HG03103 (cell line): ENCODE results near the gene ITLN1.
"Not testable (repeated sequence)": the region's sequence is repeated elsewhere in the genome, so short reads cannot be mapped to it uniquely, and the experiment has no call there.

Experiments
- ATAC-seq: cut with Tn5 transposase; IDR thresholded peaks from one replicate; pipeline ENCODE4 v1.9.1; 2021; ENCODE audit warnings: low read depth; ENCODE audit not compliant: unreplicated experiment

Gene ITLN1

DNA sequence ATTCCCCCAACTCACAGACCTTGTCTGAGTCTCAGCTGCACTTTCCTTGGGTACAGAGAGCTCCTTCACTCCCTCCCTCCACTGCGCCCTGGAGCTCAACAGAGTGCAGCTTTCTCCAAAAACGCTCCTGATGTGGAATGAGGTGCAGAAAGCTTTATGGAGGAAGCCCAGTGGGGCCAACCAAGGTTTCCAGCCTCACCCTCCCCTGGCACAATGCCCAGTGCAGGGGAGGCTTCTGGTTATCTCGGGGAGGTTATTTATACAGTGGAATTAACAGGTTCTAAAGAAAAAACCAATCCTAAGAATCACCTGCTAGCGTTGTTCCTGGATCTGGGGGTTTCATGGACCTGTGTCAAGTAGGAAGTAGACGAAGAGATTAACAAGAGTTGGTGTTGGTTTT is at the start of gene ITLN1:
Gene ITLN1, minus strand, starts transcription at position 139 of the 400 bp plus-strand sequence. CDS start 303 bp downstream, outside the sequence.
- no peak for ATAC-seq

DNA sequence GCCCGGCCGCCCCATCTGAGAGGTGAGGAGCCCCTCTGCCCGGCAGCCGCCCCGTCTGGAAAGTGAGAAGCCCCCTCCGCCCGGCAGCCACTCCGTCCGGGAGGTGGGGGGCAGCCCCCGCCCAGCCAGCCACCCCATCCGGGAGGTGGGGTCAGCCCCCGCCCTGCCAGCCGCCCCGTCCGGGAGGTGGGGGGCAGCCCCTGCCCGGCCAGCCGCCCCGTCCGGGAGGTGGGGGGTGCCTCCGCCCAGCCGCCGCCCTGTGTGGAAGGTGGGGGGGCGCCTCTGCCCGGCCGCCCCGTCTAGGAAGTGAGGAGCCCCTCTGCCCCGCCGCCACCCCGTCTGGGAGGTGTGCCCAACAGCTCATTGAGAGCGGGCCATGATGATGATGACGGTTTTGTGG is 48.3 kb upstream of the ITLN1 start:
- ATAC-seq = not testable (repeated sequence)

DNA sequence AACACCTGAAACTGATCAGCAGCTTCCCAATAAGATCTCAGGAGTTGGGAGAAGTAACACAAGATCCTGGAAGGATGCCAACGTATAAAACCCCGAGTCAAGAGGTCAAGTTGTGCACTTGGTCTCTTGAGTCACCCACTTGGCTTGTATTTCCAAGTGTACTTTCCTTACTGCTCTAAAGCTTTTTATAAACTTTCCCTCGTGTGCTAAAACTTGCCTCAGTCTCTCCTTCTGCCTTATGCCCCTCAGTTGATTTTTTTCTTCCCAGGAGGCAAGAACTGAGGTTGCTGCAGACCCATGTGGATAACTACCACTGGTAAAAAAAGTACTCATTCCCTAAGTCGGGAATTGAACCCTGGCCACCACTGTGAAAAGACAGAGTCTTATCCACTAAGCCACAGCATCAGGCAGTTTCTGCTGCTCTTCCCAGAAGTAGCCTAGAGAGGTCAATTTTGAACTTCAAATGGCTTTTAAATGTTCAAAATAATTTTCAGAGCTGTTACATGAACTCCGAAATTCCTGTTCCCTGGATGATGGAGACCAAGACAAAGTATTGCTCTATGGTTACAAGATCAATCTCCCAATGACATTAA is 40.8 kb upstream of the ITLN1 start:
- no peak for ATAC-seq

DNA sequence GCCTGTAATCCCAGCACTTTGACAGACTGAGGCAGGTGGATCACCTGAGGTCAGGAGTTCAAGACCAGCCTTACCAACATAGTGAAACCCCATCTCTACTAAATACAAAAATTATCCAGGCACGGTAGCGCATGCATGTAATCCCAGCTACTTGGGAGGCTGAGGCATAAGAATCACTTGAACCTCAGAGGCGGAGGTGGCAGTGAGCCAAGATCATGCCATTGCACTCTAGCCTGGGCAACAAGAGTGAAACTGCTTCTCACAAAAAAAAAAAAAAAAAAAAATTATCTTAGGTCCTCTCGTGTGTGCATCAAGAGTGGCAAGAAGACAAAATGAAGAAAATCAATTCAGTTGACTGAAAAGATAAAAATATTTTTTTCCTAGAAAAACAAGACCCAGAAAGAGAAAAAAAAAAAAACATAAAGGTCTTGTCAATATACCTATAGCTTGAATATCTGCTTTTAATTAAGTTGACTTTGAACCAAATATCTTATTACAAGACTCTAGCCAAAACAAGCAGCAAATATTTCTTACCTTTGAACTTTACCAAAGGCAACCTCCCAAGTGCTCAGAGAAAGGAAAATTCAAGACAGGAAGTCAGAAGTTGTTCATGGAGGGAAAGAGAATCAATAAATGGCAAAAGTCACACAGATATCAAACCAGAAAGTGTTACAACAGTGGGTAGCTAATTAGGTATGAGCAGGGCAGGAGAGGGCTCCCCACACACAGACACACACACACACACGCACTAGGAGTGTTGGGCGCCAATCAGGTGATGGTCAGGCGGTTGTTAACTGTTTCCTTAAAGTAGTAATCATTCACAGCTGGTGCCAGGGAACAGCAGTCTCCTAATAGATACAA is 40.0 kb upstream of the ITLN1 start:
- ATAC-seq = no peak

DNA sequence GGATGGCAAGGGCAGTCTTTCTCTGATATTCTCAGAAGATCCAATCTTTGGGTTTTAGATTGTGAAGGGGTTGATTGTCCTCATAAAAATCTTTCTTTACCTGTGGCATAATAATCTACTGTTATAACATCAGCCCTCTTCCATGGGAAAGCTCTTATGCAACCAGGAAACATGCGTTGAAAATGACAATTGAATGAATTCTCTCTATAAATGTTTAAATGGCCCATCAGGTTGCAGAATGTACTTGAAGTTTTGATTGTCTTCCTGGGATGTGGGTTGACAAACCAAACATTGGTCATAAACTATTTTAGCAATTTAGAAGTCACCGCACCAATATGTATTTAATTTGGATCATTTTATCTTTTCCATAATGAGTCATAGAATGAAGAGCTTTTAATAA is 31.7 kb upstream of the ITLN1 start:
- ATAC-seq = no peak

DNA sequence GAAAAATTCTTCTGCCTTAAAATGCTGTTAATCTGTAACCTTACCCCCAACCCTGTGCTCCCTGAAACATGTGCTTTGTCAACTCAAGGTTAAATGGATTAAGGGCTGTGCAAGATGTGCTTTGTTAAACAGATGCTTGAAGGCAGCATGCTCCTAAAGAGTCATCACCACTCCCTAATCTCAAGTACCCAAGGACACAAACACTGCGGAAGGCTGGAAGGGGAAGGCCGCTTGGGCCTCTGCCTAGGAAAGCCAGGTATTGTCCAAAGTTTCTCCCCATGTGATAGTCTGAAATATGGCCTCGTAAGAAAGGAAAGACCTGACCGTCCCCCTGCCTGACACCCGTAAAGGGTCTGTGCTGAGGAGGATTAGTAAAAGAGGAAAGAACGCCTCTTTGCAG is 28.2 kb upstream of the ITLN1 start:
- ATAC-seq = not testable (repeated sequence)

DNA sequence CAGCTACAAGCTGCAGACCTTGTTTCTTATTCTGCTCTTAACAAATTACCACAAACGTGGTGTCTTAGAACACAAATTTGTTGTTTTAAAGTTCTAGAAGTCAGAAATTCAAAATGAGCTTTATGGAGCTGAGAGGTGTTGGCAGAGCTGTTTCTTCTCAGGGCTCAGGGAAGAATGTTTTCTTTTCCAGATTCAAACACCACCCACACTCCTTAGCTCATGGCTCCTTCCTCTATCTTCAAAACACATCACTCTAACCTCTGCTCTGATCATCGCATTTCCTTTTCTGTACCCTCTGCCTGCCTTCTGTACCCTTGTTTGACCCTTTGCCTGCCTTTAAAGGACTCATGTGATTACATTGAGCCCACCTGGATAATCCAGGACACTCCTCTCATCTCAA is 26.9 kb upstream of the ITLN1 start:
- ATAC-seq = no peak

DNA sequence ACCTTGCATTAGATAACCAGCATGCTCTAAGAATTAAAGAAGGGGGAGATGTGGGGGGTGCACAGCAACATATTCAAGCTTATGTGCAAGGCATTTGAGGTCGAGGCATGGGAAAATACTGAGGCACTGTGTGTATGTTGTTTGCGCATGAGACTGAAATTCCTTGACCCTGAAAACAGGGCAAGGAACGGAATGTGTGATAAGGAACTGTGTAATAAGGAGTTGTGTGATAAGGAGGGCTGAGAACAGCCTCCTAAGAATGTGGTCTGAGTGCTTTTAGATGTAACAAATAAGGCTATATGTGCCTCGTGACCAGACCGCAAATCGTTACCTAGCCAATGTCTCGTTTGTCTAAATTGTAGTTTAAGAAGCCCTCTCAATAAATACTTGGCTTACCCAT is 26.5 kb upstream of the ITLN1 start:
- ATAC-seq = no peak

DNA sequence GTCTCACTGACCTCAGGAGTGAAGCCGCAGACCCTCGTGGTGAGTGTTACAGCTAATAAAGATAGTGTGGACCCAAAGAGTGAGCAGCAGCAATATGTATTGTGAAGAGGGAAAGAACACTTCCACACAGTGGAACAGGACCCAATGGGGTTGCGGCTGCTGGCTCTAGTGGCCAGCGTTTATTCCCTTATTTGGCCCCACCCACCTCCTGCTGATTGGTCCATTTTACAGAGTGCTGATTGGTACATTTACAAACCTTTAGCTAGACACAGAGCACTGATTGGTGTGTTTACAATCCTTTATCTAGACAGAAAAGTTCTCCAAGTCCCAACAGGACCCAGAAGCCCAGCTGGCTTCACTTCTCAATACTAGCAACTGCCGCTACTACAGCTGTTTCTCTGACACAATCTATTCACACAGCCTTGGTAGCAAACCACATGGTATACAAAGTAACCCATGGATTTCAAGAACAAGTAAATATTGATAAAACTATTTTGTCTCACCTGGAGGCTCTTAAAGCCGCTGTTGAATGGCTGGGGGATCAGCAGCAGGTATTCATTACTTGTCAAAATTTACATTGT is 25.3 kb upstream of the ITLN1 start:
- ATAC-seq = no peak

DNA sequence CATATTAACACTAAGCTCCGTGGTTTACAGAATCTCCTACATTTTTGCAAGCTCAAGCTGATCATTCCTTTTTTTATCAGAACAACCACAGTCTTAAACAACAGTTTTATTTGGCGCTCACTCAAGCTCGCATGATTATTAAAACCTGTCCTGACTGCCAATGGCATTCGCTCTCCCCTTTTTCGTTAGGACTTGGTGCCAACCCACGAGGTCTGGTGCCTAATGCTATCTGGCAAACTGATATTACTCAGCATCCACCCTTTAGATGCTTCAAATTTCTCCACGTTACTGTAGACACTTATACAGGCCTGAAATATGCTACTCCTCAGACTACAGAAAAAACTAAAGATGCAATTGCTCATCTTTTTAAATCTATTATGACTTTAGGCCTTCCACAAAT is 23.0 kb upstream of the ITLN1 start:
- no peak for ATAC-seq

DNA sequence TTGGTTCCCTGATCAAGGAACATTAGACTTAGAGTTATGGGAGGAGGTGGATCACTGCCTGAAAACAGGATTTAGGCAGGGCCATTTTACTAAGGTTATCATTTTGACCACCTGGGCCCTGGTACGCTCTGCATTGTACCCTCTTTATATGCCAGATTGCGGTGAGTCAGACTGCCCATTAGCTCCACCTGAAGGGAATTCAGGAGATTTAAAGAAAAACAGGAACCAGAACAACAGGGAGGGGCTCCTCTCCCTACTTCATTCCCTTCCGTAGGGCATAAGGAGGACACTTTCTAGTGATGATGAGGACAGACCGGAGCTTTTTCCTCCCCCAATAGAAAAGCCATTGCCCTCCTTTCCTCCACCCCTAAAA is 20.6 kb upstream of the ITLN1 start:
- no peak for ATAC-seq

DNA sequence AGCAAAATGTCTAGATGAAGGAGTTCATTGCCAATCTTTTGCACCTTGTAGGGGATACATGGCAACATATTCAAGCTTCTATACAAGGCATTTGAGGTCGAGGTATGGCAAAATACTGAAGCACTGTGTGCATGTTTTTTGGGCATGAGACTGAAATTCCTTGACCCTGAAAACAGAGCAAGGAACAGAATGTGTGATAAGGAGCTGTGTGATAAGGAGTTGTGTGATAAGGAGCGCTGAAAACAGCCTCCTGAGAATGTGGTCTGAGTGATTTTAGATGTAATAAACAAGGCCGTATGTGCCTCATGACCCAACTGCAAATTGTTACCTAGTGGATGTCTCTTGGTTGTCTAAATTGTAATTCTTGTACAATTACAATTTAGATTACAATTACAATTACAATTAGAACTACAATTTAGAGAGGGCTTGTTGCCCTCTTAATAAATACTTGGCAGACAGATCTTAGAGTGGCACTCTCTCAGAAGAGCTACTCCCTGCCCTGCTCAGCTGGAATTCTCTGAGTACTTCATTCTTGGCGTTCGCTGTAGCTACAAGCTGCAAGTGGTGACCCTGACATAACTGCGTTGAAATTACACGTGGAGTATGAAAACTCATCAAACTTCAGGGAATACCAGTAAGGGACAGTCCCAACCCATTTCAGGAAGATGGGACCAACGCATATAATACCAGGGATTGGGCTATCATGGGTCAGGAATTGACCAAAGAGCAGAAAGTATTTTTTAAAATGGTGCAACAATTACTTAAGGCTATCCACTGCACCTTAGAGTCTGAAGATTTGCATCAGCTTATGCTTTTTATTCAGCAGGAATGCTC is 20.0 kb upstream of the ITLN1 start:
- ATAC-seq = no peak

DNA sequence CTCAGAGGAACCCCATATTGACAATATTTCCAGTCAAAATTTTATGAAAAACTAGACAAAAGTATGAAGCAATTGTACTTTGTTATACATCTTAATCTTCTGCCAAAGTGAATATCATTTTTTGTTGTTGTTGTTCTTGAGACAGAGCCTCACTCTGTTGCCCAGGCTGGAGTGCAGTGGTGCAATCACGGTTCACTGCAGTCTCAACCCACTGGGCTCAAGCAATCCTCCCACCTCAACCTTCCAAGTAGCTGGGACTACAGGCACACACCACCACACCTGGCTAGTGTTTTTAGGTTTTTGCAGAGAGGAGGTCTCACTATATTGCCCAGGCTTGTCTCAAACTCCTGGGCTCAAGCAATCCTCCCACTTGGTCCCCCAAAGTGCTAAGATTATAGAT is 17.3 kb upstream of the ITLN1 start:
- not testable (repeated sequence) for ATAC-seq

DNA sequence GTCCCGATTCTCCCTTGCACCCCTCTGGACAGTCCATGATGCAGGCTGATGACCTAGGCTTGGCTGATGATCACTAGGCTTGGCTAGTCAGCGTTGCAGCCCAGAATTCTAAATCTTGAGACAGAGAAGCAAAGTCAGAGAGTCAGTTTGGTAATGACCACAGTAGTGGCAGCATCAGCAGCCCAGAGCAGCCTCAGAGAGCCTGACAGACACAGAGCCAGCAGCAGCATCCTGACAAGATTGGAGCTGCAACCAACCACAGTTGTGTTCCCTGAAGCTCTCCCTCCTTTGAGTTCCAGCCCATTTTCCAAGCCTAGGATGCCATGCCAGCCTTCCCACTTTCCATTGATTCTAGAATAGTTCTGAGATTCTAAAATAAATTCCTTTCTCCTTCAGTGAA is 16.8 kb upstream of the ITLN1 start:
- ATAC-seq = no peak

DNA sequence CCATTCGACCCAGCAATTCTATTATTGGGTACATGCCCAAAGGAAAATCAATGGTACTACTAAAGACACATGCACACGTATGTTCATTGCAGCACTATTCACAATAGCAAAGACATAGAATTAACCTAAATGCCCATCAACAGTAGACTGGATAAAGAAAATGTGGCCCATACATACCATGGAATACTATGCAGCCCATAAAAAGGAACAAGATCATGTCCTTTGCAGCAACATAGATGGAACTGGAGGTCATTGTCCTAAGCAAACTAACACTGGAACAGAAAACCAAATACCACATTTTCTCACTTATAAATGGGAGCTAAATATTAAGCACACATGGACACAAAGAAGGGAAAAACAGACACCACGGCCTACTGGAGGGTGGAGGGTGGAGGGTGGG is 15.7 kb upstream of the ITLN1 start:
- not testable (repeated sequence) for ATAC-seq

DNA sequence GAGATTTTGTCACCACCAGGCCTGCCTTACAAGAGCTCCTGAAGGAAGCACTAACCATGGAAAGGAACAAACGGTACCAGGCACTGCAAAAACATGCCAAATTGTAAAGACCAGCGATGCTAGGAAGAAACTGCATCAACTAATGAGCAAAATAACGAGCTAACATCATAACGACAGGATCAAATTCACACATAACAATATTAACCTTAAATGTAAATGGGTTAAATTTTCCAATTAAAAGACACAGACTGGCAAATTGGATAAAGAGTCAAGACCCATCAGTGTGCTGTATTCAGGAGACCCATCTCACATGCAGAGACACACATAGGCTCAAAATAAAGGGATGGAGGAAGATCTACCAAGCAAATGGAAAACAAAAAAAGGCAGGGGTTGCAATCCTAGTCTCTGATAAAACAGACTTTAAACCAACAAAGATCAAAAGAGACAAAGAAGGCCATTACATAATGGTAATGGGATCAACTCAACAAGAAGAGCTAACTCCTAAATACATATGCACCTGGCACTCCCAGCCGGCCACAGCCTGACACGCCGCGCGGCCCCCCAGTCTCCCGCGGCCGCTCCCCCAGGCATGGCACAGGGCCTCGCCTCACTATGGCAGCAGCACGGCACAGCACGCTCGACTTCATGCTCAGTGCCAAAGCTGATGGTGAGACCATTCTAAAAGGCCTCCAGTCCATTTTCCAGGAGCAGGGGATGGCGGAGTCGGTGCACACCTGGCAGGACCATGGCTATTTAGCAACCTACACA is 9.6 kb upstream of the ITLN1 start:
- ATAC-seq = not testable (repeated sequence)

DNA sequence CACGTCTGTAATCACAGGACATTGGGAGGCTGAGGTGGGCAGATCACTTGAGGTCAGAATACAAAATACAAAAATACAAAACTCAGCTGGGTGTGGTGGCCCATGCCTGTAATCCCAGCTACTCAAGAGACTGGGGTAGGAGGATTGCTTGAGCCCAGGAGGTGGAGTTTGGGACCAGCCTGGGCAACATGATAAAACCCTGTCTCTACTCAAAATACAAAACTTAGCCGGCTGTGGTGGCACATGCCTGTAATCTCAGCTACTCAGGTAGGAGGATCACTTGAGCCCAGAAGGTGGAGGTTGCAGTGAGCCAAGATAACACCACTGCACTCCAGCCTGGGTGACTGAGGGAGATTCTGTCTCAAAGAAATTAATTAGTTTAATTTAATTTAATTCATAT is 6.5 kb upstream of the ITLN1 start:
- ATAC-seq = no peak

DNA sequence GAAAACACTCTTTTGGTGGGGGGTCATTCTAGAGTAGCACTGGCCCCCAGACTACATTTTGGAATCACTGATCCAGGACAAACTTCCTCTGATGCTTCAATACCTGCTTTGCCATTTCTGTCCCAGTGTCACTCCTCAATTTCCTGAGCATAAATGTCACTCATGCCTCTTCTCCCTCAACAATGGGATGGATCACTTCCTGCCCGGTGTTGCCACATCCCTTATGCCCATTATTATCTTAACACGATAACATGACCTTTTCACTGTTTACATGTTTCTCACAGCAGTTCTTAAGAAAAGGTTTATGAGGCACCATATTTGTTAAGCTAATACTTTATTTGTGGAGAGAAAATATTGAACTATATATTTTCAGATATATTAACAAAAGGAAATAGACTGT is 3.9 kb upstream of the ITLN1 start:
- no peak for ATAC-seq

DNA sequence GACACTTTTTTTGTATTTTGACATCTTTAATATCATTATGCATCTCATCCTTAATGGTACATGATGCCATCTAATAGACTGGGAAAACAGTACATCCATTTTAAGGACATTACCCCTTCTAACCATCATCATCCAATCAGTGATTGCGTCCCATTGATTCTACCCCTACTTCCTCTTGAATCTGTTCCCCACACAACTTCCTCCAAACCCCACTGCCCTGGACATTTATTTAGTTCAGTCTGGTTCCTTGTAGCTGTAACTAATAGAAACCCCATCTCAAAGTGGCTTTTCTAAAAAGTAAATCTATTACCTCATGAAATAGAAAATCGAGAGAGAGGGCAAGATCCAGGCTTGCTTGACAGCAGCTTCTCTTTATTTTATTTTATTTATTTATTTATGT is 2.1 kb upstream of the ITLN1 start:
- no peak for ATAC-seq

DNA sequence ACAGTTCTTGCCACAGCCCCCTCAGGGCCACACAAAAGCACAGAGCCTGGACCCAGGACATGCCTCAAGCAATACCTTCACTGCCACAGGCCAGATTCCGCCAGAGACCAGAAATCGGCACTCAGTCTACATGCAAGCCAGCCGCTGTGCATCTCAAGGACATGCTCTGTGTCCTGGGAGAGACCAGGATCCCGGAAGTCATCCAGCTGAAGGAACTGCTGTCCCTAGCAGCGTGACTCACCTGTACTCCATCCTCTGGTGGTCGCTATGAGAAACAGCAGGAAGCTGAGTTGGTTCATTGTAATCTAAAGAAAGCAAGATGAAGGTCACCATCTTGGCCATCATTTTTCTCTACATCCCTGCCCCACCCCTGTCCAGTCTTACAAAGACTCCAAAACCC is 401 bp downstream of the ITLN1 start:
- ATAC-seq = no peak
